ENCODE measurements around the gene PGC.

DNA sequence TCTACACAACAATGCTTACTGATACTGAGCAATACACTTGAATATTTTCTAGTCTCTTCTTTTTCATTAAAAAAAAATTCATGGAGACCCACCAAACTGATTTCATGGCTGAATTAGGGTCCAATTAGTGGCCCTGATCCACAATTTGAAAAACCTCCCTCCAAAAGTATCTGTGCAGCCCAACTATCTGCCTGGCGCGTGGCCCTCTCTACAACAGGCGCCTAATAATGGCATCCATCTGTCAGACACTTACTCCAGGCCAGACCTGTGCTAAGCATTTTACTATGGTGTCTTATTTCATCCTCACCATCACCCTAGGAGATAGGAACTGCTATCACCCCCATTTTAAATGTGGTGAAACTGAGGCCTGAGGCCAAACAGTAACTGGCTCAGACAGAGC lies 25.8 kb downstream of the PGC start:
- TF ChIP-seq, protein P1, sequence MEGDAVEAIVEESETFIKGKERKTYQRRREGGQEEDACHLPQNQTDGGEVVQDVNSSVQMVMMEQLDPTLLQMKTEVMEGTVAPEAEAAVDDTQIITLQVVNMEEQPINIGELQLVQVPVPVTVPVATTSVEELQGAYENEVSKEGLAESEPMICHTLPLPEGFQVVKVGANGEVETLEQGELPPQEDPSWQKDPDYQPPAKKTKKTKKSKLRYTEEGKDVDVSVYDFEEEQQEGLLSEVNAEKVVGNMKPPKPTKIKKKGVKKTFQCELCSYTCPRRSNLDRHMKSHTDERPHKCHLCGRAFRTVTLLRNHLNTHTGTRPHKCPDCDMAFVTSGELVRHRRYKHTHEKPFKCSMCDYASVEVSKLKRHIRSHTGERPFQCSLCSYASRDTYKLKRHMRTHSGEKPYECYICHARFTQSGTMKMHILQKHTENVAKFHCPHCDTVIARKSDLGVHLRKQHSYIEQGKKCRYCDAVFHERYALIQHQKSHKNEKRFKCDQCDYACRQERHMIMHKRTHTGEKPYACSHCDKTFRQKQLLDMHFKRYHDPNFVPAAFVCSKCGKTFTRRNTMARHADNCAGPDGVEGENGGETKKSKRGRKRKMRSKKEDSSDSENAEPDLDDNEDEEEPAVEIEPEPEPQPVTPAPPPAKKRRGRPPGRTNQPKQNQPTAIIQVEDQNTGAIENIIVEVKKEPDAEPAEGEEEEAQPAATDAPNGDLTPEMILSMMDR (IDR thresholded peaks at IDR 0.05), result no peak
- TF ChIP-seq EP300 (IDR thresholded peaks at IDR 0.05), result no peak
